ENCODE data around the gene ASCL4.
"Not testable (repeated sequence)": the region's sequence is repeated elsewhere in the genome, so short reads cannot be mapped to it uniquely, and the experiment has no call there.

Gene ASCL4, protein sequence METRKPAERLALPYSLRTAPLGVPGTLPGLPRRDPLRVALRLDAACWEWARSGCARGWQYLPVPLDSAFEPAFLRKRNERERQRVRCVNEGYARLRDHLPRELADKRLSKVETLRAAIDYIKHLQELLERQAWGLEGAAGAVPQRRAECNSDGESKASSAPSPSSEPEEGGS

GRCh38 chr12:107774349-107775029 lies at the start of gene ASCL4:
TSS of gene ASCL4 (plus strand) at chr12:107774704. CDS start at chr12:107775219, 515 bp downstream.
- no peak for DNase-seq (ENCODE audit: low read depth, low spot score)

GRCh38 chr12:107727327-107727726 lies 47.2 kb upstream of the ASCL4 start:
- not testable (repeated sequence) for DNase-seq (ENCODE audit: low read depth, low spot score)

DNA sequence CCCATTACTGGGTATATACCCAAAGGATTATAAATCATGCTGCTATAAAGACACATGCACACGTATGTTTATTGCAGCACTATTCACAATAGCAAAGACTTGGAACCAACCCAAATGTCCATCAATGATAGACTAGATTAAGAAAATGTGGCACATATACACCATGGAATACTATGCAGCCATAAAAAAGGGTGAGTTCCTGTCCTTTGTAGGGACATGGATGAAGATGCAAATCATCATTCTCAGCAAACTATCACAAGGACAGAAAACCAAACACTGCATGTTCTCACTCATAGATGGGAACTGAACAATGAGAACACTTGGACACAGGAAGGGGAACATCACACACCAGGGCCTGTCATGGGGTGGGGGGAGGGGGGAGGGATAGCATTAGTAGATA lies 46.8 kb upstream of the ASCL4 start:
- not testable (repeated sequence) for DNase-seq (ENCODE audit: low read depth, low spot score)

DNA sequence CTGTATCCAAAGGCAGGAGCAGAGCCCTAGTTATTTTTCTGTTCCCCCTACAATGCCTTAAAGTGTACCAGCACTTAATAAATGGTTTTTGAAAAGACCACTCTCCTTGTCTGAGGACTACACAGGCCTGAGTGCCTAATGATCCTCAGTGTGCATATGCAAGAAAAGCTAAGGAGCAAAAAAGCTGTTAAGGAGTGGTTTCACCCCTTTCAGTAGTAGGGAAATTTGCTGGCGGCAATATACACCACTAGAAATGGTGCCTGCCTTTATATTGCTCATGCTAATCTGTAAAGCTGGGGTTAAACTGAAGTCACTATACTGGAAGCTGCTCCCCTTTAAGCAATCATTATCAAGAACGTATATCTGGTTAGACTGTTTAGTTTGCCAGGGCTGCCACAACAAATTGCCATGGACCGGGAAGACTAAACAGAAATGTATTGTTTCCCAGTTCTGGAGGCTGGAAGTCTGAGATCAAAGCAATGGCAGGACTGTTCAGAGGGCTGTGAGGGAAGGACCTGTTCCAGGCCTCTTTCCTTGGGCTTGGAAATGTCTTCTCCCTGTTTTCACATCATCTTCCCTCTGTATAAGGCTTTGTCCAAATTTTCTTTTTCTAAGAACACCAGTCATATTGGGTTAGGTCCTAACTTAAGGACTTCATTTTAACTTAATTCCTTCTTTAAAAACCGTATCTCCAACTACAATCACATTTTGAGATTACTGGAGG lies 43.7 kb upstream of the ASCL4 start:
- no peak for DNase-seq (ENCODE audit: low read depth, low spot score)

- no peak for DNase-seq (ENCODE audit: low read depth, low spot score)
These were observed 43.1 kb upstream of the ASCL4 start for GRCh38 chr12:107731366-107731765.

DNA sequence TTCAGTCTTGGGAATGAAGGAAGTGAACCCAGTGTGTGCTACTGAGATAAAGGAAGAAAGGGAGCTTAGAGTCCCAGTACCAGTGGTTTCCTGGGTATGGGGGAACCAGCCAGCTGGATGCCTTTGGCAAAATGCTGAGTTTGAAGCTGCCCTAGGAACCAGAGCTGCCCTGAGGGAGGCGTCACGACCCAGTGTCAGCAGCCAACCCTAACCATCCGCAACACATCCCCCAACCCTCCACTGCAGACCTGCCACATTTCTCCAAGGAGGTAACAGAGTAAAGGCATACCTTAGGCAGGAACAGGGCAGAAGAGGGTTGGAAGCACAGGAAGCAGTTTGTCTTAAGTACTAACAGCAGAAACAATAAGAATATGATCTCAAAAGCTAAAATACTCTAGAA lies 42.1 kb upstream of the ASCL4 start:
- no peak for DNase-seq (ENCODE audit: low read depth, low spot score)

DNA sequence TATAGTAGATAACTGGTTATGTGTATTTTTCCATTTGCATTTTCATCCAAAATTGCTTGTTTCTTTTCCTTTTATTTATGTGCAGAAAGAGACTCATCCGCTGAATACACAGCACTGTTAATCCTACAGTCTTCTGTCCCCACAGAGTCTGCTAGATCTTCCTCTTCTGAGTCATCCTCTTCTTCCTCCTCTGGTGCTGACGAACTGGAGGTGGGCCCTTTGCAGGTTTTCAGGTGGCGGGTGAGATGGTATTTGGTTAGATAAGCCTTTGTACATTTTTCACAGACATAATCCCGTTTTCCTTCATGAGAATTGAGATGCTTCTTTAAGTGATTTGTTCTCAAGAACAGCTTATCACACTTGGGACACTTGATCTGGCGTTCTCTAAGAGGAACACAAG lies 40.4 kb upstream of the ASCL4 start:
- no peak for DNase-seq (ENCODE audit: low read depth, low spot score)

DNA sequence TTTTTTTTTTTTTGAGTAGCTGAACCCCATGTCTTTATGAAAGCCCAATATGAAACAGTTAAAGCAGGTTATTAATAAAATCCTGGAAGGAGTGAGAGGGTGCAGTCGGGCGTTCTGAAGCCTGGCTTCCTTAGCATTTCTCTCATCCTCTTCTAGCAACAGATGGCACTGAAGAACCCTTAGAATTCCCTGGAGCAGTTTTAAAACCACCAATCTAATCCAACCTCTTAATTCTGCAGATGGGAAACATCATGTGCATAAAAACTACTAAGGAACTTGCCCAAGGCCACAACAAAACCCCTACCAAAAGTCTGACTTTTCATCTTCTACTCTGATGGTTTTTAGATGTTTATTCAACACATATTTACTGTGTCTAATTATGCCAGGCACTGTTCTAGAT lies 38.7 kb upstream of the ASCL4 start:
- DNase-seq (ENCODE audit: low read depth, low spot score) = no peak

- no peak for DNase-seq (ENCODE audit: low read depth, low spot score)
These were observed 37.6 kb upstream of the ASCL4 start for GRCh38 chr12:107736914-107737313.

- no peak for DNase-seq (ENCODE audit: low read depth, low spot score)
These were observed 26.0 kb upstream of the ASCL4 start for GRCh38 chr12:107748472-107748871.

DNA sequence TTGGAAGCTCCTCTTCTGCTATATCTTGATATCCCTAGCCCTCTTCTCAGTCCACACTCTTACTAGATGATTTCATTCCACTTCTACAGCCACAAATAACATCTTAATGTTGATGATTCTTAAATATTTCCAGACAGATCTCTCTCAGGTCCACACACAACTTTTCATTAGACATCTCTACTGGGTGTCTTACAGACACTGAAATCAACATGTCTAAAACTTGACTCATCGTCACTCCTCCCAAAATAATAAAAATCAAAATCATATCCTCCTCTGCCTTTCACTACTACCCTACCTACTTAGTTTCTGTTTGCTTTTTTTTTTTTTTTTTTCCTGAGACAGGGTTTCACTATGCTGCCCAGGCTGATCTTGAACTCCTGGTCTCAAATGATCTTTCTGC lies 25.4 kb upstream of the ASCL4 start:
- no peak for DNase-seq (ENCODE audit: low read depth, low spot score)

DNA sequence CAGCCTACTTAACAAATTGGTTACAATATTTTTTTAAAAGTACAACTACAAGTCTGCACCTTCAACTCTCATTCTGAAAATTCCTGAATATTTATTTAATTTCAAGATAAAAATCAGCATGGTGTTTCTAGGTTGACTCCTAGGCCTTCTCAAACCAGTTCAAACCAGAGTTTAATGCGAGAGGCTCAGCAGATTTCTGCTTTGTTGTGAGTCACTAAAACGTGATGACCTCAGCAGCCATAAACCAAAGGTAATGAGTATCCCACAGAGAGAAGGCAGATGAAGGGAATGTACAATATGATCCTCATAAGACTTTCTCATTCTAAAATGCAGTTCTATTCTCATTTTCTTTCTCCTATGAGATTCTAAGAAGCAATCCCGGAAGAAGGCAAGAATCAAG lies 15.1 kb upstream of the ASCL4 start:
- peak; percentile 4 for DNase-seq (ENCODE audit: low read depth, low spot score)

- no peak for DNase-seq (ENCODE audit: low read depth, low spot score)
These were observed 14.2 kb upstream of the ASCL4 start for GRCh38 chr12:107760207-107760808.

GRCh38 chr12:107760809-107761501 lies 13.5 kb upstream of the ASCL4 start, which contains the start of gene PRDM4:
TSS of gene PRDM4 (minus strand) at chr12:107761137. CDS start at chr12:107760515, 622 bp downstream.
- peak; percentile 78 for DNase-seq (ENCODE audit: low read depth, low spot score)

DNA sequence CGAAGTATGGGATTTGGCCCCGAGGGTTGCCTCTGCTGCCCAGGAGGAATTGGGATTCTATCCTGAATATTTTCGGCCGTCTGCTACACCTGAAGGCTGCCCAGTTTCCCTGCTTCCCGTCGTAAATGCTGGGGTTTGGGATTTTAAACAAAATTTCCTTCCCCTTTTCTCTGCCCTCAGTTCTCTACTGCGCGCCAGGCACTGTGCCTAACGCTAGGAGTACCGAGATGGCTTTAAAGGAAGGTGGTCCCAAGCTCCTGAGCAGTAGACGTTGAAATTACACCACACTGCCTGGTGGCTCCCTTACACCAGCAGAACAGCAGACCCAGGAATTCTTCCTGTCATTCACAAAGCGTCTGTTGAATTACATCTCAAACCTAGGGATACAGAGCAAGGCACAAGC lies 13.0 kb upstream of the ASCL4 start:
- no peak for DNase-seq (ENCODE audit: low read depth, low spot score)

DNA sequence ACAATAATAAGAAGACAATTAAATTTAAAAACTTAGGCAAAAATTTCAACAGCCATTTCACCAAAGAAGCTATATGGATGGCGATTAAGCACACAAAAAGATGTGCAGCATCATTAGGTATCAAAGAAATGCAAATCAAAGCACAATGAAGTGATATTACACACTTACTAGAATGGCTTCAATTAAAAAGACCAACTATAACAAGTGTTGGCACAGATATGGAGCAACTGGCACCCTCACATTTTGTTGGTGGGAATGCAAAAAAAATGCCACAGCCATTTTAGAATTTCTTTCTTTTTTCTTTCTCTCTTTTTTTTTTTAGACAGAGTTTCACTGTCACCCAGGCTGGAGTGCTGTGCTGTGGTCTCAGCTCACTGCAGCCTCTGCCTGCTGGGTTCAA lies 11.6 kb upstream of the ASCL4 start:
- no peak for DNase-seq (ENCODE audit: low read depth, low spot score)

DNA sequence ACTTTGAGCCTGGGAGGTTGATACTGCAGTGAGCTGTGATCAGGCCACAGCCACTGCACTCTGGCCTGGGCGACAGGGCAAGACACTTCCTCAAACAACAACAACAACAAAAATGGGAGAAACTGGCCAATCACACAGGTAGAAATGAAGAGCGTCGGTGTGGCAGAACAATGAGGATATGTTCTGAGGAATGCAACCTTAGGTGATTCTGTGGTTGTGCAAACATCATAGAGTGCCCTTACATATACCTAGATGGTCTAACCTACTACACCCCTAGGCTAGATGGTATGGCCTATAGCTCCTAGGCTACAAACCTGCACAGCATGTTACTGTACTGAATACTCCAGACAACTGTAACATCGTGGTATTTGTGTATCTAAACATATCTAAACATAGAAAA lies 9.9 kb upstream of the ASCL4 start:
- no peak for DNase-seq (ENCODE audit: low read depth, low spot score)

GRCh38 chr12:107765316-107765715 lies 9.2 kb upstream of the ASCL4 start:
- DNase-seq (ENCODE audit: low read depth, low spot score) = no peak

- no peak for DNase-seq (ENCODE audit: low read depth, low spot score)
These were observed 7.0 kb upstream of the ASCL4 start for GRCh38 chr12:107767466-107767865.

- DNase-seq (ENCODE audit: low read depth, low spot score) = no peak
These were observed 703 bp downstream of the ASCL4 start for GRCh38 chr12:107775093-107775721.

DNA sequence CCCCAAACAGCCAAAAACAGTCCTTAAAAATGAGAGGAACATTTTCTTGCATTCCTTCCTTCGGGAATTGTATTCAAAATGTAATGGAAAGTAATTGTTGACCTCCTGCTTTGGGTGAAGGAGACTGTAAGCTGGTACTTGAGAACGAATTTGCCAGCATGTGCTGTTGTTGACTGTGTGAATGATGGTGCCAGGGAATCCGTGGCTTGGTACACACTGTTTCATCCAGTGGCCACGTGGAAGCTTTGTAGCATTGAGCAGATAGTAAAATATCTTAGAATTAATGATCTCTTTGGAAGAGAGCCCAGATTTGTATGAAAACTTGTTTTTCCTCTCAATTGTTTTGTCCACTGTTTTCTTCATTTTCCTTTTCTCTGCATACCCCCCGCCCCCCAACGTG lies 1.7 kb downstream of the ASCL4 start:
- DNase-seq (ENCODE audit: low read depth, low spot score) = no peak

Measured in activated CD4-positive, CD25-positive, alpha-beta regulatory T cell treated with anti-CD3 and anti-CD28 coated beads, Interleukin-2, amount 50 U/mL, for 16 hours (primary cell).